GM12892 (cell line): ENCODE results near the gene AASDH.
"Not testable (repeated sequence)": the region's sequence is repeated elsewhere in the genome, so short reads cannot be mapped to it uniquely, and the experiment has no call there.

Experiments
- DNase-seq: peaks from one replicate; pipeline ENCODE4 v3.0.0; 2011; ENCODE audit not compliant: insufficient read length
- FAIRE-seq: peaks from 2 replicates; lab custom pipeline; 2011; peaks lifted over from hg19 to GRCh38; lab: Jason Lieb, UNC
- POLR2A ChIP-seq: IDR thresholded peaks from 2 replicates; pipeline ENCODE4 v1.6.1; 2011; ENCODE audit warnings: low read depth, low read length, control low read depth
- POLR2AphosphoS5 ChIP-seq: IDR thresholded peaks from 2 replicates; pipeline ENCODE4 v1.6.1; 2011; ENCODE audit warnings: low read depth, low read length, control low read depth
- TAF1 ChIP-seq: IDR thresholded peaks from 2 replicates; pipeline ENCODE4 v1.6.1; 2011; ENCODE audit warnings: low read depth, mild to moderate bottlenecking, control low read depth, low read length, borderline replicate concordance

AASDH gene

DNA sequence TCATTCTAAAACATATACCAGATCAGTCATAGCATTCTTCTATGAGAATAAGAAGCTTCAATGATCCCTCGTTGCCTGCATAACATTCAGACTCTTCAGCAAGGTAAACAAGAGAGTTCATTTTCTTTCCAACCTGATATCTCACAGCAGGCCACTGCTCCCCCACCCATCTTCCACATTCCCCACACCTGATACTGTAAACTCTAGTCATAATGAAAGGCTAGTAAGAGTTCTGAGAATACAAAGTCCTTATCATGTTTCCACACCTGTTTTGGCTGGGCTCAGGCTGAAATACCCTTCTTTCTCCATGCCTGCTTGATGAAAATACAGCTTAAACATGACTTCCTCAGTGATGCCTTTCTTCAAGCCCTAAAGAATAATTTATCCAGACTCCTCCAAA is 2.3 kb upstream of the AASDH start:
- DNase-seq (no peak), FAIRE-seq (no peak)
- TF ChIP-seq POLR2AphosphoS5 = 0 out of 2 replicates have a peak, but pooled peaks have one; percentile 1
- no peak for TF ChIP-seq POLR2A
- no peak for TF ChIP-seq TAF1

DNA sequence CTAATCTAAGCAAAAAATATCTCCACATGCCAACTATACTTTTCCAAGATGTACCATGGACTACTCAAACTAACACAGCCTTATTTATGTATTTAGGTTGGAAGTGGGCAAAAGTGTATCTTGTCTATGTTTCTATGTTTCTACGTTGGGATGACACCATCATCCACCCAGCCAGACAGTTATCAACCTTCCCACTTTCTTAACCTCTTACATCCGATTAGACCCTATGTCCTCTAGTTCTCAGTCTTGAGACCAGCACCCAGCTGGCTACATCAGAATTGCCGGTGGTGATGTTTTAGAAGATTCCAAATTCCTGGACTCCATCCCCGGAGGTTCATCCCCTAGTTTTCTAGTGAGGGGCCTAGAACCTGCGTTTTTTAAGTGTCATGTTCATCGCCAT is 1.0 kb upstream of the AASDH start:
- FAIRE-seq (peak; percentile 72), DNase-seq (no peak)
- TF ChIP-seq POLR2AphosphoS5 (no peak), TAF1 (no peak), POLR2A (no peak)

DNA sequence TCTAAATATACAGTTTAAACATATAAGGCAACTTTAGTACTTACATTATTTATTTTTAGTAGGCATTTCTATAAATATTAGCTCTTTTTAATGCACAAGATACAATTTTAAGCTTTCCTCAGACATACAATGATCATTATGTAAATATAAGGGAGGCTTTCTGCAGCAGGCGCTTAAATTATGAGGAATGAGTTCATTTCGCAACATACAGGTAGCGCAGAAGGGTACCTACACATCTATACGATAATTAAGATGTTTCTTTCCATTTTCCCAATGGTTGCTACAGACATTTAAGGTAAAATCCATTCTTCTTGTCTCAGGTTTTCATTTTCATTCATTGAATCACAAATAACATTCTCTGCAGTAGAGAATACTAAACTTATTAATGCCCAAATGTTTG is 1.2 kb downstream of the AASDH start:
- TF ChIP-seq POLR2AphosphoS5 (no peak), TAF1 (no peak), POLR2A (no peak)
- FAIRE-seq (no peak), DNase-seq (no peak)

DNA sequence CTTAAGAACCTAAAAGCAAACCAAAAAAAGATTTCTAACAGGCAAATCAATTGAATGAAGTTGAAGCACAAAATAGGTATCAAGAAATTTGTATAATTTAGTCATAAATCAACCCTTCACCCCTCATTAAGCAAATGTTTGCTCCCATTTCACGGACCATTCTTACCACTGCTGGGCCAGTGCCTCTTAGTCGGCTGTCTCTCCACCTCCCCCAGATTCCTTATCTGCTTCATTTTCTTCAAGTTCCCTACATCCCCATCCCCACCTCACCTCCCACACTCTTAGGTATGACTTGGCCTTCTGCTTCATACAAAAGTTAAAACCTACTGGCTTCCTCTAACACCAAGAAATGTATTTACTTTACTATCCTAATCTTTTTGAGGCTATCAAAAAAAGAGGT is 11.8 kb downstream of the AASDH start:
- FAIRE-seq (no peak), DNase-seq (no peak)
- TF ChIP-seq POLR2AphosphoS5 (no peak), POLR2A (no peak), TAF1 (no peak)

DNA sequence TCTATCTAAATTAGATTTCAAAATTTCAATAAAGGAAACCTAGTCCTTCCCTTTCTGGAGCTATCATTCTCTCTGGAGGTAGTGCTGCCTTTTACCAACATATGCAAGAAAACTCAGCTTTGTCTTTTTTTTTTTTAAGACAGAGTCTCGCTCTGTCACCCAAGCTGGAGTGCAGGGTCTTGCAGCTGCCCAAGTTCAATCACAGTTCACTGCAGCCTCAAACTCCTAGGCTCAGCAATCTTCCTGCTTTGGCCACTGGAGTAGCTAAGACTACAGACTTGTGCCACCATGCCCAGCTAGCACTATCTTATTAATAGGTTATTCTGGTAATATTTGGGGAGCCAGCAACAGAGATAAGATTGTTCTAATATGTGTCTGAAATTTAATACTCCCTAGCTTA is 12.3 kb downstream of the AASDH start:
- FAIRE-seq (no peak), DNase-seq (no peak)
- TF ChIP-seq TAF1 = no peak
- TF ChIP-seq POLR2A = no peak
- TF ChIP-seq POLR2AphosphoS5 = no peak

DNA sequence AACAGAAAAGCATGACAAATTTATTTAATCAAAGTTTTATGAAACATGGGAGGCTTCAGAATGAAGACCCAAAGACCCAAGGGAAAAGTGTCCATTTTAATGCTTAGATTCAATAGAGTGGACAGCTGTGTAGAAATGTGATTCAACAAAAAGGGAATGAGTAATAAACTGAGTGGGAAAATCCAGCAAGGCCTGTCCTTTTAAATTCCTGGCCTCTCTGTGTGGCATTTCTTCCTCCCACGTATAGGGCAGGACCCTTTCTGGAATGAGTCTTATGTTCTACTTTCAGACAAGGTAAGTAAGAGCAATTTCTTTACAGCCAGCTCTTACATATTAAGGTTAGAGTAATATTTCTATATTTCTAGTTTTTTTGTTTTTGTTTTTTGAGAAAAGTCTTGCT is 14.5 kb downstream of the AASDH start:
- FAIRE-seq (no peak), DNase-seq (no peak)
- TF ChIP-seq TAF1 (no peak), POLR2AphosphoS5 (no peak), POLR2A (no peak)

DNA sequence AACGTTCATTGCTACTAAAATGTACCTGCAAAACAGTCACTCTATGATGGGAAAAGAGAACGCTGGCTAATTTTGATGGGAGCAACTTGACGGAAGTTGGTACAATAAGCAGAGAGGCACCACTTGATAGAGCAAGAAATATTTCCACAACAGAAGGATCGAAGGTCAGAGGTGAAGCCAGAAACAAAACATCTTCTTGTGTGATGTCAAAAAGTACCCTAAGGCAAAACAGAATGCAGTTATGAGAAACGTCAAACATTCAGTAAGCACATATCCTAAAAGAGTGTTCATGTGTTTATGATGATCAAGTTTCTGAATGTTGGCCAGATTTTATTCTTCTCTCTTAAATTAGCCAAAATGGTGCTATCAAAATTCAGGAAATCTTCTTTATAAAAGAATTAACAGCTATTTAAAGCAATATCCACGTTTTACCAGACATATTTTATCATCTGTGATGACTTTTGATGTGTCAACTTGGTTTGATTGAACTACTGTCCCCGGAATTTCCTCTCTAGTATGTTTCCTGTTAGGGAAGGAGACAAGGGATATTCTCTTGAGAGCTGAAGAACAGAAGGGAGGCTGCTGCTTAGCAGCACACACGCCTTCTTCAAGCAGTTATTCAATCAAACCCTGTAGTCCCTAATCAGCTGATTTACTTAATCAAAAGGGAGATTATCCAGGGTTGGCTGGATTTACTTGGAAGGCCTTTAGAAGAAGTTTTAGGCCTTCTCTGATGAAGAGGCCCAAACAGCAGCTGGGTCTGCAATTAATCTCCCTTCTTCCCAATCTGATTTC is 15.7 kb downstream of the AASDH start:
- no peak for DNase-seq
- no peak for FAIRE-seq
- no peak for TF ChIP-seq POLR2AphosphoS5
- no peak for TF ChIP-seq TAF1
- TF ChIP-seq POLR2A = no peak

DNA sequence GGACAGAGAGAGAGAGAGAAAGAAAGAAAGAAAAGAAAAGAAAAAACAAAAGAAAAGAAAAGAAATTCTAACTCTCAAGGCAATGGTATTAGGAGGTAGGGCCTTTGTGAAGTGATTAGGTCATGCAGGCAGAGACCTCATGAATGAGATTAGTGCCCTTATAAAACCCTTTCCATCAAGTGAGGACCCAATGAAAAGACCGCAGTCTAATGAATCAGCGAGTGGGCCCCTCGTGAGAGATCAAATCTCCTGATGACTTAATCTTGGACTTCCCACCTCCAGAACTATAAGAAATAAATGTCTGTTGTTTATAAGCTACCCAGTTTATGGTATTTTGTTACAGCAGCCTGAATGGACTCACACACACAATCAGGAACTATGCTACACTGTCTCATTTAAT is 16.9 kb downstream of the AASDH start:
- DNase-seq (no peak), FAIRE-seq (no peak)
- TF ChIP-seq POLR2AphosphoS5 = no peak
- TF ChIP-seq TAF1 = no peak
- no peak for TF ChIP-seq POLR2A

DNA sequence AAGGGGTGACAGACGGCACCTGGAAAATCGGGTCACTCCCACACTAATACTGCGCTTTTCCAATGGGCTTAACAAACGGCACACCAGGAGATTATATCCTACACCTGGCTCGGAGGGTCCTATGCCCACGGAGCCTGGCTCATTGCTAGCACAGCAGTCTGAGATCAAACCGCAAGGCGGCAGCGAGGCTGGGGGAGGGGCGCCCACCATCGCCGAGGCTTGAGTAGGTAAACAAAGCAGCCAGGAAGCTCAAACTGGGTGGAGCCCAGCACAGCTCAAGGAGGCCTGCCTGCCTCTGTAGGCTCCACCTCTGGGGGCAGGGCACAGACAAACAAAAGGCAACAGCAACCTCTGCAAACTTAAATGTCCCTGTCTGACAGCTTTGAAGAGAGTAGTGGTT is 24.3 kb downstream of the AASDH start:
- not testable (repeated sequence) for FAIRE-seq, DNase-seq

DNA sequence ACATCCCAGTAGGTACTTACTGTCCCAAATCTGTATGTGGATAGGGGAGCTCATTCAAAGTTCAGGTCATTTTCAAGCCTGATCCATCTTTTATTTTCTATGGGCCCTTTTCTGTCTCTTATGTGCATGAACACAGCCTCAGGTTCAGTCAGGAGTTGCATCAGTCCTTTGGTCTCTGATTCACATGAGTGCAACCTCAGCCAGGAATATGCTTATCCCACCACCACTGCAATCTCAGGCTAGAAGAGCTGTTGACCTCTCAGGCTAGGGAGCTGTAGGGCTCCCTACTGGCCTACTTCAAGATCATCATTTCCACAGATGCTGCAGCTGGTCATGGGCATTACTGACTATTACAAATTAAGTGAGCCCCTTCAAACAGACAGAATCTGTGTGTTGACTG is 27.2 kb downstream of the AASDH start:
- TF ChIP-seq POLR2A (no peak), TAF1 (no peak), POLR2AphosphoS5 (no peak)
- FAIRE-seq = no peak
- no peak for DNase-seq

DNA sequence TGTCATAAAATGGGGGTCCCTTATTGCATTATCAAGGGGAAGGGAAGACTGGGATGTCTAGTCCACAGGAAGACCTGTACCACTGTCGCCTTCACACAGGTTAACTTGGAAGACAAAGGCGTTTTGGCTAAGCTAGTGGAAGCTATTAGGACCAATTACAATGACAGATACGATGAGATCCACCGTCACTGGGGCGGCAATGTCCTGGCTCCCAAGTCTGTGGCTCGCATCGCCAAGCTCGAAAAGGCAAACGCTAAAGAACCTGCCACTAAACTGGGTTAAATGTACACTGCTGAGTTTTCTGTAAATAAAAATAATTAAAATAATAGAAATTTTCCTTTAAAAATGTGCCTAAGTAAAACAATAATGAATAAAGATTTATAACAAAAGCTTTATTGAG is 30.6 kb downstream of the AASDH start:
- DNase-seq (no peak), FAIRE-seq (no peak)
- TF ChIP-seq POLR2A = no peak
- TF ChIP-seq TAF1 = no peak
- no peak for TF ChIP-seq POLR2AphosphoS5

DNA sequence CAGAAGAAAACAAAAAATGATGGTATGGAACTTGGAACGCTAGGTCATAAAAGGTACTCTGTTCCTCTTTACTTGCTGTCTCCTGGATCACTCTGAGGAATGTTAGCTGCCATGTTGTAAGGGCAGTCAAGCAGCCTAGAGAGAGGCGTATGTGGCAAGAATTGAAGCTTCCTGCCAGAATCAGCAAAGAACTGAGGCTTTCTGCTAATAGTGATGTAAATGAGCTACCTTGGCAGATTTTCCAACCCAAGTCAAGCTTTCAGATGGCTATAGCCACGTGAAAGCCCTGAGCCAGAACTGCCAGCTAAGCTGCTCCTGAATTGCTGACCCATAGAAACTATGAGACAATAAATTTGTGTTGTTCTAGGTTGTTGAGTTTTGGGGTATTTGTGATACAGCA is 38.7 kb downstream of the AASDH start:
- TF ChIP-seq TAF1 (no peak), POLR2AphosphoS5 (no peak), POLR2A (no peak)
- FAIRE-seq = no peak
- DNase-seq = no peak

DNA sequence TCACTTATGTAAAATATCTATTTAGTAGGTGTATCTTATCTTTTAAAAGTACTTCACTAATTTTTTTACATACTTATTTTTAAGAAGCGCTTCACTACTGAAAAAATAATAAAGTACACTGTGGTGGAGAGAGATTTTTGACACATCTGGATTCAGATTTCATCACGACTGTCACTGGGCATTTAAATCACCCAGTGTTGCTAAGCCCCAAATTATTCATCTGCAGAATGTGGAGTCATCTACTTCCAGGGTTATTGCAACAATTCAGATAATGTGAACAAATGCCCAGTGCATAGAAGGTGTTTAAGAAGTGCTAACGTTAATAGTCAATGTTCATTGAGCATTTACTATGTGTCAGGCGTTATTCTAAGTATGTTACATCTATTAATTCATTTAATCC is 41.8 kb downstream of the AASDH start:
- FAIRE-seq = no peak

More for the DNA sequence above, 41.8 kb downstream of the AASDH start:
- no peak for DNase-seq
- TF ChIP-seq POLR2AphosphoS5 = no peak
- no peak for TF ChIP-seq TAF1
- TF ChIP-seq POLR2A = no peak
